ENCODE data around the gene TIPRL. TPM values are rescaled to one million over a fixed set of nuclear protein-coding genes. Genes with fewer than 3 reads are reported as not detected.

TIPRL gene
- total and polyA plus RNA-seq, 8 donors = 26.2 to 56.1 (median 51.5) TPM

DNA sequence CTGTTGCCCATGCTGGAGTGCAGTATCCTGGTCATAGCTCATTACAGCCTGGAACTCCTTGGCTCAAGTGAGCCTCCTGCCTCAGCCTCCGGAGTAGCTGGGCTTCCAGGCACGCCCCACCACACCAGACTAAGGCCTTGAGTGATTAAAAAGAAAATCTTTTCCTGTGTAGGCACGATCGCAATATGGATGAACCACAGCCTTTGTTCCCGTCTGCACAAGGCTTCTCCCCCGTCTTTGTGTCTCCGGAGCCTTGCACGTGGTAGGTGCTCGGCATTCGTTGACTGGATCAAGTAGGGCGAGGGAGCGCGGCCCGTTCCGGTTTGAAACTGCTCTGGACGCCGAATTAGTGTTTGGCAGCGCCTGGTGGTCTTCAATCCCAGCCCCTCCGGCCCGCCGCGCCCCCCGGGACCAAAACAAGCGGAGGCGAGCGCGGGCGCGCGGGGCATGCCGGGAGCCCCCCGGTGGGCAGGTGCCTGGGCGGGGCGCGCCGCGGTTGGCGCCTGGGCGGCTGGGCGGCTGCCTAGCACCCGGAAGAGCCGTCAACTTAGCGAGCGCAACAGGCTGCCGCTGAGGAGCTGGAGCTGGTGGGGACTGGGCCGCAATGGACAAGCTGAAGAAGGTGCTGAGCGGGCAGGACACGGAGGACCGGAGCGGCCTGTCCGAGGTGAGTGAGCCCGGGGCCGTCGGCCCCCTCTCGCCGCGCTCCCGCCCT, 46.9 kb downstream of the TIPRL start, which contains the start of gene SFT2D2:
SFT2D2 (plus strand) TSS at position 529 of the 715 bp plus-strand sequence; CDS start at position 605, 76 bp downstream.
- DNase-seq (peak; percentile 64 to 96 (median 84)), ATAC-seq (peak; percentile 96)
- TF ChIP-seq, protein P1, sequence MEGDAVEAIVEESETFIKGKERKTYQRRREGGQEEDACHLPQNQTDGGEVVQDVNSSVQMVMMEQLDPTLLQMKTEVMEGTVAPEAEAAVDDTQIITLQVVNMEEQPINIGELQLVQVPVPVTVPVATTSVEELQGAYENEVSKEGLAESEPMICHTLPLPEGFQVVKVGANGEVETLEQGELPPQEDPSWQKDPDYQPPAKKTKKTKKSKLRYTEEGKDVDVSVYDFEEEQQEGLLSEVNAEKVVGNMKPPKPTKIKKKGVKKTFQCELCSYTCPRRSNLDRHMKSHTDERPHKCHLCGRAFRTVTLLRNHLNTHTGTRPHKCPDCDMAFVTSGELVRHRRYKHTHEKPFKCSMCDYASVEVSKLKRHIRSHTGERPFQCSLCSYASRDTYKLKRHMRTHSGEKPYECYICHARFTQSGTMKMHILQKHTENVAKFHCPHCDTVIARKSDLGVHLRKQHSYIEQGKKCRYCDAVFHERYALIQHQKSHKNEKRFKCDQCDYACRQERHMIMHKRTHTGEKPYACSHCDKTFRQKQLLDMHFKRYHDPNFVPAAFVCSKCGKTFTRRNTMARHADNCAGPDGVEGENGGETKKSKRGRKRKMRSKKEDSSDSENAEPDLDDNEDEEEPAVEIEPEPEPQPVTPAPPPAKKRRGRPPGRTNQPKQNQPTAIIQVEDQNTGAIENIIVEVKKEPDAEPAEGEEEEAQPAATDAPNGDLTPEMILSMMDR (IDR thresholded peaks at IDR 0.05) = no peak
- Histone ChIP-seq H3K4me3 (peak within 1 kb of the TSS; percentile 97 to 99), H3K27me3 (no peaks in the 10 kb centered on the region), H3K9me3 (no peaks in the 10 kb centered on the region), H3K36me3 (peaks cover 0 to 5% of the 10 kb centered on the region in 2 donors), H3K27ac (peak within 1 kb of the TSS; percentile 93 to 94), H3K4me1 (peaks cover 12 to 34% of the 10 kb centered on the region in 2 donors)
- intact Hi-C loops (cut with DNase I) = no loop called here

DNA sequence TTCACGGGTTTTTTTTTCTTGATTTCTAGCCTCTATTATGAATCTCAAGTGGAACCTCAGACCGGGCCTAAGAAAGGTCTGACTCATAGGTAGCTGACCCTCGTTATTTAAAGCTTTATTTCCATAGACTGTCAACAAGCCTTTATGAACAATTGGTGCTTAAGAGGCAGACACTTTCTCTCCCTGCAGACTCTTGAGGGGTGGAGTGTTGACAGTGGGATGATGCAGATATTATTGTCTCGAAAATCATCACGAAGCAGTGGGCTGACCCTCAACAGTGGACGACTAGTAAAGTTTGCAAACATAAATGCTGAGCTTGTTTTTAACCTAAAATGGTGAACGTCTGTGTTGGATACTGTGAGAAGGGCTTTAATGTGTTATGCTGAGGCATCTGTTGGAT, 48.9 kb downstream of the TIPRL start:
- H3K4me3 ChIP-seq = peak overlapping the region; percentile 97 to 99
- ATAC-seq = peak; percentile 12

DNA sequence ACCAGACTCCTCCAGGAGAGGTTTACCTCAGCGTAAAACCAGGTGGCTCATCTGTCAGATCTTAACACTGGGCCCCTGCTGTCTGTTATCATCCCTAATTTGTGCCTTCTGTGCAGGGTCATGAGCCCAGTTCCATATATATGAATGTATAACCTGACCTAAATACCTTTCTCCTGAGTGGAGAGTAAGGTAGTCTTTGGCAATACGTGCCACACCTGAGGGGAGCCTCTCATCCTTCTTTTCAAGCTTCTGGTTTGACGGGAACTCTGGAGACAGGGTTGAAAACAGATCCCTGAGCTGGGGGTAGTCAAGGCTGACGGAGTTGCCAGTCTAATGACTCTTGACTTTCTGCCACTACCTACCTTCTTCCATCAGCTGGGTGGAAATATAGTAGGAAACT, 51.1 kb downstream of the TIPRL start:
- no peak overlapping the region for H3K27ac ChIP-seq
- H3K27me3 ChIP-seq = no peaks in the 10 kb centered on the region
- H3K4me1 ChIP-seq = peaks cover 12 to 34% of the 10 kb centered on the region in 2 donors
- TF ChIP-seq, protein P1 (IDR thresholded peaks at IDR 0.05) = no peak
- no peak for DNase-seq
- no peaks in the 10 kb centered on the region for H3K9me3 ChIP-seq
- intact Hi-C loops (cut with DNase I) = no loop called here
- no peak overlapping the region for H3K4me3 ChIP-seq
- peaks cover 4 to 48% of the 10 kb centered on the region in 2 donors for H3K36me3 ChIP-seq
- ATAC-seq = no peak

More for the DNA sequence above, 48.9 kb downstream of the TIPRL start:
- TF ChIP-seq, protein P1 (IDR thresholded peaks at IDR 0.05) = no peak
- peak overlapping the region; percentile 93 to 94 for H3K27ac ChIP-seq
- peaks cover 12 to 34% of the 10 kb centered on the region in 2 donors for H3K4me1 ChIP-seq
- H3K27me3 ChIP-seq = no peaks in the 10 kb centered on the region
- H3K36me3 ChIP-seq = peaks cover 0 to 25% of the 10 kb centered on the region in 2 donors
- no peak for DNase-seq
- H3K9me3 ChIP-seq = no peaks in the 10 kb centered on the region
- intact Hi-C loops (cut with DNase I) = no loop called here

DNA sequence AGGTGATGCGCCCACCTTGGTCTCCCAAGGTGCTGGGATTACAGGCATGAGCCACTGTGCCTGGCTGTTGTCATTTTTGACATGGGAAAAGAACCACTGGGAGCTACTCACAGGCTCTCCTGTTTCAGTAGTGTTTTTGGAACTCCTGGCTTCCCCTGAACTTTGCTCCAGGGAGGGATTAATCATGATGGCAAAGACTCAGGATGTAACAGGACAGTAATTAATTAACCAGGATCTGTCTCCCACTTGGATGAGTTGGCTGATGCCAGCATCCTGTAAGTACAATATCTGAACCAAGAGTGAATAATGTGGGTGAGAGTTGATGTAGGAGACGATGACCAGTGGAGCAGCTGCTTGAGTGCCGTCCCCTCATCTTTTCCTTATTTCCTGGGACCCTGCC, 51.9 kb downstream of the TIPRL start:
- Histone ChIP-seq H3K9me3 (no peaks in the 10 kb centered on the region), H3K27ac (no peak overlapping the region), H3K36me3 (peaks cover 4 to 55% of the 10 kb centered on the region in 2 donors), H3K4me3 (no peak overlapping the region), H3K4me1 (peaks cover 17 to 42% of the 10 kb centered on the region in 2 donors), H3K27me3 (no peaks in the 10 kb centered on the region)
- TF ChIP-seq, protein P1 (IDR thresholded peaks at IDR 0.05) = no peak
- DNase-seq (no peak), ATAC-seq (no peak)
- intact Hi-C loops (cut with DNase I) = no loop called here

DNA sequence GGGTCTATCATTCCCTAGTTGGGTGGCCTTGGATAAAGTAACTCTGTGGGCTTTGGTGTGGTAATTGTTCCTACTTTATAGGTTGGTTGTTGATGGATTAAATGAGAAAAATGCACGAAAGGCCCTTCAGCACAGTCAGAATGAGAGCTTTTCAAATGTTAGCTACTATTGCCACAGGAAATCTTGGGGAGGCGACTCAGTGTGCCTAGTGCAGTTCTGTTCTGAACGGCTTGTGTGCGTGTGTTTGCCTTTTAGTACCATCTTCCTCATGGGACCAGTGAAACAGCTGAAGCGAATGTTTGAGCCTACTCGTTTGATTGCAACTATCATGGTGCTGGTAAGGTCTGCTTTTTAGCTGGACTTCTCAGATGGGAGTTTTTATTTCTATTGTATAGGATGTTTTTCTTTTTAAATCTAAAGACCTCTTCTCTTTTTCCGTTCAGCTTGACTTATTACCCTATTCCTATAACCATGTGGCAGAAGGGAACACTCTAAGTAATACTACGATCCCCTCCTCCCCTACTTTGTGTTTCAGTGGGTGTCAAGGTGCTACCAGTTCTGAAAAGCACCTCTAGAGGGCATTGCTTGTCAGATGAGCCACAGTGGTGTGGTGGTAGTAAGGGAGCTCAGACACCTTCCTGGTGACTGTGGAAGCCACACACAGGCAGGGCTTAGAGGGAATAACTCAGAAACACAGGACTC, 56.2 kb downstream of the TIPRL start:
- Histone ChIP-seq H3K36me3 (peaks cover 4 to 98% of the 10 kb centered on the region in 2 donors), H3K9me3 (no peaks in the 10 kb centered on the region), H3K27me3 (no peaks in the 10 kb centered on the region), H3K4me3 (no peak overlapping the region), H3K27ac (peak overlapping the region in 1 of 2 donors; percentile 9), H3K4me1 (peaks cover 10 to 11% of the 10 kb centered on the region in 2 donors)
- DNase-seq (peak in 1 of 4 donors; percentile 17), ATAC-seq (peak; percentile 81)
- TF ChIP-seq, protein P1 (IDR thresholded peaks at IDR 0.05) = peak; percentile 40 to 48
- intact Hi-C loops (cut with DNase I) = no loop called here

Measured in left lung (tissue), 10 donors.